Right cardiac atrium (tissue), 5 donors: Measurements from ENCODE around the gene THAP7. TPM values are rescaled to one million over a fixed set of nuclear protein-coding genes. Genes with fewer than 3 reads are reported as not detected.

Source experiments
- microRNA-seq, 2 donors: library from miRNA; unstranded; fragments of <30 nt; microRNA quantifications; one replicate each; pipeline ENCODE4 v1.2.0, GENCODE V29; 2020 to 2021
- polyA plus RNA-seq: library from polyadenylated mRNA; stranded (reverse); fragments of 200-250 nt; gene quantifications from one replicate; pipeline ENCODE4 v1.2.3, GENCODE V29; 2013
- total RNA-seq, 4 donors: library from RNA; stranded (reverse); fragmentation: NEBNext Ultra II Directional; extraction: Animal tissue kit (Norgen Biotek cat#: 25700); gene quantifications; one replicate each; pipeline ENCODE4 v1.2.1, GENCODE V29; 2021
- donor health status: healthy with polysubstance abuse.
- donor health status: DM: no; HTN: yes; CAD: no.
- donor health status: DM: no; HTN: no; CAD: no.
- donor health status: DM: no; HTN: yes; CAD: no; lungs with severe emphysema.
- donor health status: DM: yes; HTN: yes; CAD: no.

THAP7 gene
- total and polyA plus RNA-seq, 5 donors = 23.2 to 38.2 (median 23.9) TPM

Small RNA genes lying within 50 kb of the gene (microRNA-seq; reads per million reads assigned to microRNA genes)
- 0 reads per million in 2 donors for gene MIR649

Other genes with a start within 250 kb of the THAP7 start
- under 1 TPM; 0.20 to 0.76 (median 0.56) TPM for gene SERPIND1, start 228.0 kb downstream of the THAP7 start, total RNA-seq
- gene SERPIND1, start 228.0 kb downstream of the THAP7 start, polyA plus RNA-seq = 1.4 TPM
- 10 to 100 TPM; 50.9 to 61.9 (median 53.2) TPM for gene PI4KA, start 143.3 kb downstream of the THAP7 start, total RNA-seq
- gene PI4KA, start 143.3 kb downstream of the THAP7 start, polyA plus RNA-seq = 31.3 TPM
- gene SNAP29, start 143.1 kb downstream of the THAP7 start, total RNA-seq = 10 to 100 TPM; 25.1 to 27.8 (median 26.5) TPM
- 18.8 TPM for gene SNAP29, start 143.1 kb downstream of the THAP7 start, polyA plus RNA-seq
- 10 to 100 TPM; 50.5 to 53.7 (median 52.0) TPM for gene CRKL, start 84.7 kb downstream of the THAP7 start, total RNA-seq
- 20.8 TPM for gene CRKL, start 84.7 kb downstream of the THAP7 start, polyA plus RNA-seq
- gene AIFM3, start 34.9 kb downstream of the THAP7 start, total RNA-seq = 1 to 10 TPM; 1.0 to 2.1 (median 1.4) TPM
- gene AIFM3, start 34.9 kb downstream of the THAP7 start, polyA plus RNA-seq = 1.4 TPM
- 10 to 100 TPM; 28.3 to 33.2 (median 31.1) TPM for gene LZTR1, start 19.8 kb downstream of the THAP7 start, total RNA-seq
- 20.4 TPM for gene LZTR1, start 19.8 kb downstream of the THAP7 start, polyA plus RNA-seq
- gene P2RX6, start 13.0 kb upstream of the THAP7 start, total RNA-seq = 1 to 10 TPM; 1.7 to 6.7 (median 4.8) TPM
- 2.1 TPM for gene P2RX6, start 13.0 kb upstream of the THAP7 start, polyA plus RNA-seq
- 1 to 10 TPM in 2 of 4 donors, under 1 TPM in 2; 0.33 to 1.9 (median 0.77) TPM for gene SLC7A4, start 30.4 kb upstream of the THAP7 start, total RNA-seq
- gene SLC7A4, start 30.4 kb upstream of the THAP7 start, polyA plus RNA-seq = 0.59 TPM
- not detected for gene LRRC74B, start 43.8 kb upstream of the THAP7 start, total RNA-seq
- gene LRRC74B, start 43.8 kb upstream of the THAP7 start, polyA plus RNA-seq = not detected